GM12874 (cell line): ENCODE measurements around the gene RER1.

ENCODE experiments used
- TF ChIP-seq, protein P1 (sequence below): IDR thresholded peaks from 2 replicates; pipeline ENCODE4 v1.5.1; 2011; ENCODE audit warnings: low read depth, mild to moderate bottlenecking, control low read depth, low read length, moderate library complexity; ENCODE audit not compliant: insufficient read depth

Gene RER1

DNA sequence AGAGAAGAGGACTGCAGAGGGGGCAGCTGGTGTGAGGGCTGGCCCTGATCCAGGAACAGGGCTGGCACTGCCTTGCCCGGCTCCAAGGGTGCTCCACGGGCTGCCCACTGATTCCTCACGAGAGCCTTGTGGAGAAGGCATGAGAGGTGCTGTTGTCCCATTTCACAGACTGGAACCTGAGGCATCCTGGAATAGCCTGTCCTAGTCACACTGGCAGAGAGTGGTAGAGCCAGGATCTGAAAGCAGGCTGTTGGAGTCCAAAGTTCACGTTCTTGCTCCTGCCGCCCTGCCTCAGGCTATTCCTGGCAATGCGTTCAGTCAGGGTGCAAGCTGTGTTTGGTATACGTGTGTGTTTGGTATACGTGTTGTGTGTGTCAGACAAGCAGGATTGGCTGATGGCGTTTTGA lies 1.8 kb downstream of the RER1 start:
- TF ChIP-seq, protein P1, sequence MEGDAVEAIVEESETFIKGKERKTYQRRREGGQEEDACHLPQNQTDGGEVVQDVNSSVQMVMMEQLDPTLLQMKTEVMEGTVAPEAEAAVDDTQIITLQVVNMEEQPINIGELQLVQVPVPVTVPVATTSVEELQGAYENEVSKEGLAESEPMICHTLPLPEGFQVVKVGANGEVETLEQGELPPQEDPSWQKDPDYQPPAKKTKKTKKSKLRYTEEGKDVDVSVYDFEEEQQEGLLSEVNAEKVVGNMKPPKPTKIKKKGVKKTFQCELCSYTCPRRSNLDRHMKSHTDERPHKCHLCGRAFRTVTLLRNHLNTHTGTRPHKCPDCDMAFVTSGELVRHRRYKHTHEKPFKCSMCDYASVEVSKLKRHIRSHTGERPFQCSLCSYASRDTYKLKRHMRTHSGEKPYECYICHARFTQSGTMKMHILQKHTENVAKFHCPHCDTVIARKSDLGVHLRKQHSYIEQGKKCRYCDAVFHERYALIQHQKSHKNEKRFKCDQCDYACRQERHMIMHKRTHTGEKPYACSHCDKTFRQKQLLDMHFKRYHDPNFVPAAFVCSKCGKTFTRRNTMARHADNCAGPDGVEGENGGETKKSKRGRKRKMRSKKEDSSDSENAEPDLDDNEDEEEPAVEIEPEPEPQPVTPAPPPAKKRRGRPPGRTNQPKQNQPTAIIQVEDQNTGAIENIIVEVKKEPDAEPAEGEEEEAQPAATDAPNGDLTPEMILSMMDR: no peak

DNA sequence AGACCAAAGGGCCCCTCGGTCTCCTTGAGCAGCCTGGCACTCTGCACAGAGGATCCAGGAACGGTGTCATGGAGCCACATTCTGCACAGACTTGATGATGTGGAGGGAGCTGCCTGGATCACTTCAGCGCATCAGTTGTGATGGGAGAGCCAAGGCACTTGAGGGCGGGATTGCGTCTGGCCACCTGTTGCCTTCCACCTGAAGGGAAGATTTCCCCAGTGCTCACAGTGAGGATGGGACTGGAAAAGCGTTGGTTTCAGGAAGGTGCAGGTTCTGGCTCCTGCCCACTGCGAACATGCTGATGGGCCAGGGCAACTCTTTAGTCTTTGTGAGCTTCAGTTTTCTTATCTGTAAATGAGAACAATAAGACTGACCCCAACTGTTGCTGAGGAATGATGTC lies 2.6 kb downstream of the RER1 start:
- TF ChIP-seq, protein P1: no peak

DNA sequence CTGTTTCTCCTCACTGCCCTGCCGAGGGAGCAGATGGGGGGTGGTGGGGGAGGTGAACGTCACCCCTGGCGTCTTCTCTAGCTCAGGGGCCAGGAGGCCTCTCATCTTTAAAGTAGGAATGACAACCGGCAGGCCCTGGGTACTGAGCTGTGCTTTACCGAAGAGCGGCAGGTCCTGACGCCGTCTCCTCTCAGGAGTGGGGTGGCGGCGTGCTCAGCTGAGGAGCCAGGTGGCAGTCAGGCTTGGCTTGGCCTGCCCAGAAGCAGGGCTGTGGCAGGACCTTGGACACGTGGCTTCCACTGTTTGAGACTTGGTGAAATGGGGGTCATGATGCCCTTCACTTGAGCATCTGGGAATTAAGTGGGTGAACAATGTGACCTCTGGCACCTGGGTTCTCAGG lies 3.1 kb downstream of the RER1 start:
- TF ChIP-seq, protein P1: no peak

DNA sequence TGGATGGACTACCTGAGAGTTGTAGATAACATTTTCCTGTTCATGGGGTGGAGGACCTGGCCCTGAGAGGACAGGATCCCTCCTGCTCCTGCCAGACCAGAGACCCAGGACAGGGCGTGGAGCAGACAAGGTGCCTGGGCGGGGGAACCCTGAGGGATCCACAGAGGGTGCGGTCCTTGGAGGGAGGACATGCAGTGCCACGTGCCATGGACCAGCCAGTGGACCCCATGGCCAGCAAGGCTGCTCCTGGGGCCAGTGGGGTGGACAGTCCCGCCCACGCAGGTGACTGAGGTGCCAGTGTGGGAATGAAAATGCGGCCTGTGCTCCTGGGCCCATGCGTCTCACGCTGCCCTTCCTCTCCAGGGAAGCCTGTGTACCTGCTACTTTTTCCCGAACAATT lies 3.6 kb downstream of the RER1 start:
- TF ChIP-seq, protein P1: no peak

DNA sequence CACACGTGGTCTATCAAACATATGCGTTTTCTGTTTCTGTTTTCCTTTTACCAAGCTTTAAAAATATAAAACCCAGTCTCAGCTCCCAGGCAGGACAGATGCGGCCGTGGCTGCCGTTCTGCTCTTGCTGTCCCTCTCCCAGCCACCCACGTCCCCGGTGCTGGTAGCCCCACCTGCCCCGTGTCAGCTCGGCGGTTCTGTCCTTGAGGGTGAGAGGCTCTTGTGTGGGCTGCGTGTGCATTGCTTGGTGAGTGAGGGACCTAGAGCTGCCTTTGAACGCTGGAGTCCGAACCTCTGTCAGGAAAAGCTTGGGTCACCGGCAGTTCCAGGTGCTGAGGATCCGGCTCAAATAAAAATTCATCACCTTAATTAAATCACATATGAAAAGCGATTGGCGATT lies 4.4 kb downstream of the RER1 start:
- TF ChIP-seq, protein P1: no peak

DNA sequence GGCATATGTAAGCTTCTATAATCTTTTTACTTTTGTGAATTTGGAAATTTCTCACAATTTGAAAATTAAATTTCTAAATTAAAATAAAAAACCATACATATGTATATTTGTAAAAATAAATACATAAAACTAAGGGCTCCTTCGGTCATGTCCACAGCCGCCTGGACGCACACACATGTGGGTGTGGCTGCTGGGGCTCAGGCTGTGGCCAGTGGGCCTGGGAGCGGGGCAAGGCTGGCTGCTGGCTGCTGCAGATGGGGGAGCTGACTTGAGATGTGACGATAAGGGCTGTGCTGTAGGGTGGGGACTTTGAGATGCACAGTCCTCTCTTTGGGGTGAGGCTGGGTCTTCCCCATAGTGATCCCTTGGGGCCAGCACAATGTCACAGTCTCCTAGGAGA lies 4.8 kb downstream of the RER1 start:
- TF ChIP-seq, protein P1: no peak

DNA sequence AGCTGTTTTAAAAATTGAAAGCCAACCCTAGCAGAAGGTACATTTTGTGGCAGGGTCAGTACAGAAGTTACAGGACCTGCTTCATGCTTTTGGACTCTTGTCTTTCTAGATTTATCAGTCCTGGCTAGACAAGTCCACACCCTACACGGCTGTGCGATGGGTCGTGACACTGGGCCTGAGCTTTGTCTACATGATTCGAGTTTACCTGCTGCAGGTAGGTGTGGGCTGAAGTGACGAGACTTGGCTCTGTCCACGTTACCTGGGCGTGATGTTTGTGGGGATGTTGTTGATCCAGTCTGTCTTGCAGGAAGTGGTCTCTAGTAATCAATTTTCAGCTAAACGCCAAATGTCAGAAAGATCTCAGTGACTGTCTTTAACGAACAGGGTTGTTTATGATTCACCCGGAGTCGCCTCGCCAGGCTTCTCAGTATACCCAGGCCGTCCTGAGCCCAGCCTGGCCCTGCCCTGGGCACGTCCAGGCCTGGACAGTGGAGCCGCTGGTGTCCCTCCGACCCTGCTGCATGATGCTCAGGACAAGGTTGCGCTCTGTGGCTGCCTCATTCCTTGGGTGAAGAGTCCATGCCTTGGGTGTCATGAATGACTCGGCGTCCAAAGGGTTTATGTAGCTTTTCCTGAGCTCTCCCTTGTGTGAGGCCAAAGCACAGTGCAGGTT lies 5.5 kb downstream of the RER1 start:
- TF ChIP-seq, protein P1: no peak
